RWPE2 (cell line): ENCODE measurements around the gene CD74.

Experiments
- ATAC-seq: fragments of 200-7000 bp; cut with Tn5 transposase; 3 replicates; pipeline ENCODE4 v1.9.1; 2021; ENCODE audit warnings: low read depth
- DNase-seq: peaks from one replicate; pipeline ENCODE4 v3.0.0-alpha.2; 2020; ENCODE audit warnings: low spot score
- H3K27ac ChIP-seq: fragments of 450-650 bp; 2 replicates; pipeline ENCODE4 v1.5.1; 2017; ENCODE audit warnings: mild to moderate bottlenecking; ENCODE audit not compliant: poor library complexity, severe bottlenecking
- H3K27me3 ChIP-seq: fragments of 250-450 bp; sonication (Bioruptor Pico); 2 replicates; pipeline ENCODE4 v1.5.1; 2021; ENCODE audit warnings: mild to moderate bottlenecking, moderate library complexity; ENCODE audit not compliant: insufficient read depth, poor library complexity, severe bottlenecking
- H3K36me3 ChIP-seq: fragments of 250-450 bp; sonication (Bioruptor Pico); 2 replicates; pipeline ENCODE4 v1.5.1; 2020; ENCODE audit warnings: low read depth, mild to moderate bottlenecking, moderate library complexity
- H3K4me1 ChIP-seq: fragments of 250-450 bp; sonication (Bioruptor Pico); 2 replicates; pipeline ENCODE4 v1.5.1; 2021; ENCODE audit warnings: mild to moderate bottlenecking, moderate library complexity; ENCODE audit not compliant: insufficient read depth, poor library complexity, severe bottlenecking
- H3K4me3 ChIP-seq: fragments of 250-450 bp; sonication (Bioruptor Pico); 2 replicates; pipeline ENCODE4 v1.5.1; 2021; ENCODE audit warnings: mild to moderate bottlenecking, moderate library complexity; ENCODE audit not compliant: severe bottlenecking
- H3K9me3 ChIP-seq: fragments of 250-450 bp; sonication (Bioruptor Pico); 2 replicates; pipeline ENCODE4 v1.5.1; 2021; ENCODE audit warnings: mild to moderate bottlenecking, moderate library complexity; ENCODE audit not compliant: severe bottlenecking
- CTCF ChIP-seq: fragments of 450-650 bp; IDR thresholded peaks from one replicate; pipeline ENCODE4 v1.5.1; 2017; ENCODE audit warnings: mild to moderate bottlenecking, moderate library complexity; ENCODE audit not compliant: poor library complexity, severe bottlenecking

CD74 gene

GRCh38 chr5:150376799-150377771, 35.6 kb downstream of the CD74 start:
- Histone ChIP-seq H3K36me3 (peaks cover 100% of the 10 kb centered on the region), H3K27ac (peak overlapping the region; percentile 19), H3K4me1 (no peaks in the 10 kb centered on the region), H3K9me3 (no peaks in the 10 kb centered on the region), H3K27me3 (no peaks in the 10 kb centered on the region), H3K4me3 (no peak overlapping the region)
- ATAC-seq: peak; percentile 3; the same call in 1 of the 3 replicates
- TF ChIP-seq CTCF: no peak
- no peak for DNase-seq

- H3K9me3 ChIP-seq: no peaks in the 10 kb centered on the region
- H3K27ac ChIP-seq: no peak overlapping the region
- DNase-seq (no peak), ATAC-seq (no peak)
- no peak for TF ChIP-seq CTCF
- peaks cover 100% of the 10 kb centered on the region for H3K36me3 ChIP-seq
- no peaks in the 10 kb centered on the region for H3K27me3 ChIP-seq
- H3K4me3 ChIP-seq: no peak overlapping the region
- no peaks in the 10 kb centered on the region for H3K4me1 ChIP-seq
Observed at GRCh38 chr5:150374651-150375050, 38.1 kb downstream of the CD74 start.

- no peak for TF ChIP-seq CTCF
- no peak for DNase-seq
Observed at GRCh38 chr5:150372639-150373038, 40.1 kb downstream of the CD74 start.

GRCh38 chr5:150368526-150368925, 44.2 kb downstream of the CD74 start:
- TF ChIP-seq CTCF: no peak
- DNase-seq (no peak), ATAC-seq (no peak)
- Histone ChIP-seq H3K4me3 (no peak overlapping the region), H3K27me3 (no peaks in the 10 kb centered on the region), H3K36me3 (peaks cover 97% of the 10 kb centered on the region), H3K4me1 (no peaks in the 10 kb centered on the region), H3K9me3 (no peaks in the 10 kb centered on the region), H3K27ac (no peak overlapping the region)

More at GRCh38 chr5:150372639-150373038, 40.1 kb downstream of the CD74 start:
- no peak for ATAC-seq
- H3K4me3 ChIP-seq: no peak overlapping the region
- no peak overlapping the region for H3K27ac ChIP-seq
- H3K9me3 ChIP-seq: no peaks in the 10 kb centered on the region
- no peaks in the 10 kb centered on the region for H3K4me1 ChIP-seq
- peaks cover 100% of the 10 kb centered on the region for H3K36me3 ChIP-seq
- H3K27me3 ChIP-seq: no peaks in the 10 kb centered on the region

- H3K27ac ChIP-seq: no peak overlapping the region
- H3K27me3 ChIP-seq: no peaks in the 10 kb centered on the region
- no peak for ATAC-seq
- H3K4me1 ChIP-seq: no peaks in the 10 kb centered on the region
- H3K9me3 ChIP-seq: no peaks in the 10 kb centered on the region
- no peak for DNase-seq
- peaks cover 96% of the 10 kb centered on the region for H3K36me3 ChIP-seq
- TF ChIP-seq CTCF: no peak
- H3K4me3 ChIP-seq: no peak overlapping the region
Observed at GRCh38 chr5:150364004-150364403, 48.7 kb downstream of the CD74 start.
